Activated naive CD8-positive, alpha-beta T cell treated with anti-CD3 and anti-CD28 coated beads for 36 hours (primary cell): Measurements from ENCODE around the gene DDR1. TPM values are rescaled to one million over a fixed set of nuclear protein-coding genes. Genes with fewer than 3 reads are reported as not detected.

Source experiments
- DNase-seq: peaks from one replicate; pipeline ENCODE4 v3.0.0; 2021
- H3K27ac Mint-ChIP-seq: one replicate; pipeline ENCODE4 v1.8.0; 2022; ENCODE audit warnings: mild to moderate bottlenecking, moderate library complexity, mixed read lengths
- H3K27me3 Mint-ChIP-seq: one replicate; pipeline ENCODE4 v1.8.0; 2022; ENCODE audit warnings: mild to moderate bottlenecking, mixed read lengths
- H3K36me3 Mint-ChIP-seq: one replicate; pipeline ENCODE4 v1.8.0; 2021; ENCODE audit warnings: mild to moderate bottlenecking, mixed read lengths
- H3K4me1 Mint-ChIP-seq: one replicate; pipeline ENCODE4 v1.8.0; 2021; ENCODE audit warnings: mixed read lengths
- H3K4me3 Mint-ChIP-seq: one replicate; pipeline ENCODE4 v1.8.0; 2022; ENCODE audit warnings: mild to moderate bottlenecking, moderate library complexity, mixed read lengths
- H3K9me3 Mint-ChIP-seq: one replicate; pipeline ENCODE4 v1.8.0; 2022; ENCODE audit warnings: mixed read lengths
- total RNA-seq, 2 experiments: library from RNA; stranded (reverse); gene quantifications; one replicate each; pipeline ENCODE4 v1.2.3, GENCODE V29; 2021

DDR1 gene
- total RNA-seq, 2 experiments from 2014 or later: 12.0 to 13.7 TPM

GRCh38 chr6:30930506-30930905, 46.2 kb downstream of the DDR1 start:
- Mint-ChIP-seq H3K4me3 (no peak overlapping the region), H3K27ac (no peak overlapping the region), H3K36me3 (peaks cover 33% of the 10 kb centered on the region)

GRCh38 chr6:30931272-30931671, 47.0 kb downstream of the DDR1 start:
- Mint-ChIP-seq H3K4me3 (no peak overlapping the region), H3K27me3 (no peaks in the 10 kb centered on the region), H3K9me3 (peaks cover 7% of the 10 kb centered on the region), H3K36me3 (peaks cover 30% of the 10 kb centered on the region), H3K4me1 (no peaks in the 10 kb centered on the region), H3K27ac (no peak overlapping the region)
- no peak for DNase-seq

More at GRCh38 chr6:30930506-30930905, 46.2 kb downstream of the DDR1 start:
- Mint-ChIP-seq H3K9me3 (peaks cover 7% of the 10 kb centered on the region), H3K4me1 (no peaks in the 10 kb centered on the region), H3K27me3 (no peaks in the 10 kb centered on the region)
- DNase-seq: no peak

GRCh38 chr6:30931969-30932645, 47.8 kb downstream of the DDR1 start, which contains the start of gene SFTA2:
TSS of gene SFTA2 (minus strand) at chr6:30932170. CDS start at chr6:30932096, 74 bp downstream.
- DNase-seq: no peak
- Mint-ChIP-seq H3K27ac (no peak within 1 kb of the TSS), H3K36me3 (peaks cover 23% of the 10 kb centered on the region), H3K27me3 (no peaks in the 10 kb centered on the region), H3K4me1 (no peaks in the 10 kb centered on the region), H3K9me3 (peaks cover 7% of the 10 kb centered on the region), H3K4me3 (no peak within 1 kb of the TSS)

GRCh38 chr6:30932665-30933365, 48.5 kb downstream of the DDR1 start:
- Mint-ChIP-seq H3K9me3 (peaks cover 7% of the 10 kb centered on the region), H3K4me3 (no peak overlapping the region), H3K27me3 (no peaks in the 10 kb centered on the region), H3K4me1 (no peaks in the 10 kb centered on the region), H3K36me3 (peaks cover 16% of the 10 kb centered on the region), H3K27ac (no peak overlapping the region)
- DNase-seq: no peak

DNA sequence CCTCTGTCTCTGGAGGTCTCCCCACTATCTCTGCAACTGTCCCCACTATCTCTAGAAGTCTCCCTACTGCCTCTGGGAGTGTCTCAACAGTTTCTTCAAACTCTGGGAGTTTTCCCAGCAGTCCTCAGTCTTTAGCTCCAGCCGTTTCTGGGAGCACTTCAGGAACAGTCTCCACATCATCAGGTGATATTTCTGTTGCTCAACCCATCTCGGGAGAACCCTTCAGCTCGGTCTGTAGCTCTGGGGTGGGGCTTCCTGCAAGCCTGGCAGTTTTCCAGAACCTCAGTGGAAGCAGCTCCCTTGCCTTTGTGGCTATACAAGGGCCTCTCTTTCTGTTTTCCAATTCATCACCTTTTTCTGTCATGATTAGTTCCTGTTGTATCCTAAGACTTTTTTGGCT, 50.7 kb downstream of the DDR1 start:
- no peak for DNase-seq
- Mint-ChIP-seq H3K27ac (no peak overlapping the region), H3K4me1 (no peaks in the 10 kb centered on the region), H3K9me3 (no peaks in the 10 kb centered on the region), H3K36me3 (no peaks in the 10 kb centered on the region), H3K27me3 (peaks cover 7% of the 10 kb centered on the region), H3K4me3 (no peak overlapping the region)

DNA sequence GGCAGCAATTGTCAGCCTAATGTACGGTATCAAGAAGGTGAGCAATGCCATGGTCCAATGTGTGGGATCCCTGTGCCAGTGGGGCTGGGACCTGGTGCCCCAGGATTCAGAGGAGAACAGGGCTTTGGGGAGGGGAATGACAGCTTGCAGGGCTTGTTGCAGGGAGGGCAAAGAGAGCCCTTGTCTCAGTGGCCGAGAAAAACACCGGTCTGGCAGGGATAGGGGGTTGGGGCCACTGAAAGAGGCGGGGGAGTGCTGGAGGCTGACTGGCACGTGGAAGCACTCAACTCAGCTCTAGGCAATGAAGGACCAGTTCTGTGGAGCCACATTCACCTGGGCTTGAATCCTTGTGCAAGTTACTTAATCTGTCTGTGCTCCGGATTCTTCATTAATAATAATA, 52.9 kb downstream of the DDR1 start:
- no peak overlapping the region for H3K27ac Mint-ChIP-seq
- no peaks in the 10 kb centered on the region for H3K36me3 Mint-ChIP-seq
- H3K4me3 Mint-ChIP-seq: no peak overlapping the region
- H3K27me3 Mint-ChIP-seq: peaks cover 30% of the 10 kb centered on the region
- H3K9me3 Mint-ChIP-seq: no peaks in the 10 kb centered on the region
- no peak for DNase-seq
- H3K4me1 Mint-ChIP-seq: no peaks in the 10 kb centered on the region

GRCh38 chr6:30938730-30939129, 54.4 kb downstream of the DDR1 start:
- H3K27ac Mint-ChIP-seq: no peak overlapping the region
- H3K36me3 Mint-ChIP-seq: no peaks in the 10 kb centered on the region
- no peak overlapping the region for H3K4me3 Mint-ChIP-seq
- peaks cover 44% of the 10 kb centered on the region for H3K27me3 Mint-ChIP-seq
- H3K9me3 Mint-ChIP-seq: no peaks in the 10 kb centered on the region
- H3K4me1 Mint-ChIP-seq: no peaks in the 10 kb centered on the region
- DNase-seq: no peak

GRCh38 chr6:30939473-30939872, 55.2 kb downstream of the DDR1 start:
- no peaks in the 10 kb centered on the region for H3K4me1 Mint-ChIP-seq
- no peak for DNase-seq
- H3K9me3 Mint-ChIP-seq: no peaks in the 10 kb centered on the region
- H3K27me3 Mint-ChIP-seq: peaks cover 49% of the 10 kb centered on the region
- H3K4me3 Mint-ChIP-seq: no peak overlapping the region
- no peak overlapping the region for H3K27ac Mint-ChIP-seq
- H3K36me3 Mint-ChIP-seq: no peaks in the 10 kb centered on the region

- Mint-ChIP-seq H3K9me3 (no peaks in the 10 kb centered on the region), H3K4me3 (no peak within 1 kb of the TSS), H3K27me3 (peaks cover 54% of the 10 kb centered on the region), H3K36me3 (no peaks in the 10 kb centered on the region), H3K27ac (no peak within 1 kb of the TSS), H3K4me1 (no peaks in the 10 kb centered on the region)
- no peak for DNase-seq
Observed at GRCh38 chr6:30940361-30940986, 56.2 kb downstream of the DDR1 start, which contains the start of gene MUCL3. TSS of gene MUCL3 (plus strand) at chr6:30940973. CDS start at chr6:30941000, 27 bp downstream.

GRCh38 chr6:30942338-30943060, 58.2 kb downstream of the DDR1 start:
- H3K4me3 Mint-ChIP-seq: no peak overlapping the region
- no peaks in the 10 kb centered on the region for H3K9me3 Mint-ChIP-seq
- H3K27ac Mint-ChIP-seq: no peak overlapping the region
- H3K27me3 Mint-ChIP-seq: peaks cover 54% of the 10 kb centered on the region
- no peak for DNase-seq
- no peaks in the 10 kb centered on the region for H3K36me3 Mint-ChIP-seq
- H3K4me1 Mint-ChIP-seq: no peaks in the 10 kb centered on the region

DNA sequence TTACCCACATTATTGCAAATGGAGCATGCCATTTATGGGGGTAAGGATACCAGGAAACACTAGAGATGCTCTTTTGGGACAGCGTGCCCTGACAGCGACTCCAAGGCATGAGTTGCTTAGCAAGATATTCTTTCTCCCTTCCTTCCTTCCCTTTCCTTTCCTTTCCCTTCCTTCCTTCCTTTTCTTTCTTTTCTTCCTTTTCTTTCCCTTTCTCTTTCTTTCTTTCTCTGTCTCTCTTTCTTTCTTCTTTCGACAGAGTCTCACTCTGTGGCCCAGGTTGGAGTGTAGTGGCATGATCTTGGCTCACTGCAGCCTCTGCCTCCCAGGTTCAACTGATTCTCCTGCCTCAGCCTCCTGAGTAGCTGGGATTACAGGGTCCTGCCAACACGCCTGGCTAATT, 59.7 kb downstream of the DDR1 start:
- H3K4me3 Mint-ChIP-seq: no peak overlapping the region
- H3K27ac Mint-ChIP-seq: no peak overlapping the region
- no peak for DNase-seq
- H3K27me3 Mint-ChIP-seq: peaks cover 52% of the 10 kb centered on the region
- no peaks in the 10 kb centered on the region for H3K4me1 Mint-ChIP-seq
- no peaks in the 10 kb centered on the region for H3K9me3 Mint-ChIP-seq
- peaks cover 6% of the 10 kb centered on the region for H3K36me3 Mint-ChIP-seq

DNA sequence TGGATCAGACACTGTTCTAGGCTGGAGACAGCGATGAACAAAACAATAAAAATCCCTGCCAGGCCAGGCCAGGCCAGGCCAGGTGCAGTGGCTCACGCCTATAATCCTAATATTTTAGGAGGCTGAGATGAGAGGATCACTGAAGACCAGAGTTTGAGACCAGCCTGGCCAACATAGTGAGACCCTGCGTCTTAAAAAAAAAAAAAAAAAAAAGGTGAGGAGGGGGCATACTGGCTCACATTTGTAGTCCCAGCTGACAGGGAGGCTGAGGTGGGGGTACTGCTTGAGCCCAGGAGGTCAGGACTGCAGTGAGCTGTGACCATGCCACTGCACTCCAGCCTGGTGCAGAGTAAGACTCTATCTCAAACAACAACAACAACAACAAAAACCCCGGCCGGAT, 61.0 kb downstream of the DDR1 start:
- H3K27ac Mint-ChIP-seq: no peak overlapping the region
- no peaks in the 10 kb centered on the region for H3K9me3 Mint-ChIP-seq
- peaks cover 13% of the 10 kb centered on the region for H3K36me3 Mint-ChIP-seq
- H3K4me1 Mint-ChIP-seq: no peaks in the 10 kb centered on the region
- H3K27me3 Mint-ChIP-seq: peaks cover 58% of the 10 kb centered on the region
- H3K4me3 Mint-ChIP-seq: no peak overlapping the region
- DNase-seq: no peak

- no peak overlapping the region for H3K27ac Mint-ChIP-seq
- DNase-seq: no peak
- H3K36me3 Mint-ChIP-seq: peaks cover 14% of the 10 kb centered on the region
- peaks cover 52% of the 10 kb centered on the region for H3K27me3 Mint-ChIP-seq
- peaks cover 6% of the 10 kb centered on the region for H3K4me1 Mint-ChIP-seq
- peaks cover 3% of the 10 kb centered on the region for H3K9me3 Mint-ChIP-seq
- no peak overlapping the region for H3K4me3 Mint-ChIP-seq
Observed at GRCh38 chr6:30947231-30947630, 62.9 kb downstream of the DDR1 start.

DNA sequence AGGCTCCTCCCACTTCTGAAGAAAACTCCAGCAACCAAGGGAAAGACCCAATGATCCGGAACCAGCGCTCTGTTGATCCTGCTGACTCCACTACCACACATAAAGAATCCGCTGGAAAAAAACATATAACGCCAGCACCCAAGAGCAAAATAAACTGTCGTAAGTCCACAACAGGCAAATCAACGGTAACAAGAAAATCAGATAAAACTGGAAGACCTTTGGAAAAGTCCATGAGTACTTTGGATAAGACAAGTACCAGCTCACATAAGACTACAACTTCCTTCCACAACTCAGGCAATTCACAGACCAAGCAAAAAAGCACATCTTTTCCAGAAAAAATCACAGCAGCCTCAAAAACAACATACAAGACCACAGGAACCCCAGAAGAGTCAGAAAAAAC, 64.5 kb downstream of the DDR1 start:
- no peak for DNase-seq
- Mint-ChIP-seq H3K27me3 (peaks cover 39% of the 10 kb centered on the region), H3K4me3 (no peak overlapping the region), H3K9me3 (peaks cover 3% of the 10 kb centered on the region), H3K27ac (no peak overlapping the region), H3K4me1 (peaks cover 10% of the 10 kb centered on the region), H3K36me3 (peaks cover 14% of the 10 kb centered on the region)
